PFSK-1 (cell line): ENCODE results near the gene PPFIA1.

Experiments used
- POLR2AphosphoS5 ChIP-seq: IDR thresholded peaks from 2 replicates; pipeline ENCODE4 v1.6.1; 2012; ENCODE audit warnings: low read depth, mild to moderate bottlenecking, control low read depth, low read length, moderate library complexity
- SIN3A ChIP-seq: IDR thresholded peaks from 2 replicates; pipeline ENCODE4 v1.6.1; 2012; ENCODE audit warnings: mild to moderate bottlenecking, low read length, moderate library complexity, borderline replicate concordance; ENCODE audit not compliant: insufficient read depth

GRCh38 chr11:70313945-70314344, 43.5 kb downstream of the PPFIA1 start:
- TF ChIP-seq POLR2AphosphoS5 (no peak), SIN3A (no peak)
